Right renal cortex interstitium (tissue), 3 donors: ENCODE results near the gene DIDO1. TPM values are rescaled to one million over a fixed set of nuclear protein-coding genes. Genes with fewer than 3 reads are reported as not detected.
"Not testable (repeated sequence)": the region's sequence is repeated elsewhere in the genome, so short reads cannot be mapped to it uniquely, and the experiment has no call there.

ENCODE experiments used
- DNase-seq, 3 donors: peaks; one replicate each; pipeline ENCODE4 v3.0.0-alpha.2; 2013; ENCODE audit warnings: low read depth in 3 of 3, low spot score in 2 of 3
- polyA plus RNA-seq, 3 donors: library from polyadenylated mRNA; unstranded; fragments of 120-200 nt; gene quantifications; one replicate each; pipeline ENCODE4 v1.2.1, GENCODE V29; 2013; ENCODE audit not compliant: insufficient read length in 3 of 3

DIDO1 gene
- polyA plus RNA-seq, 3 donors = 49.0 to 58.6 (median 57.1) TPM

DNA sequence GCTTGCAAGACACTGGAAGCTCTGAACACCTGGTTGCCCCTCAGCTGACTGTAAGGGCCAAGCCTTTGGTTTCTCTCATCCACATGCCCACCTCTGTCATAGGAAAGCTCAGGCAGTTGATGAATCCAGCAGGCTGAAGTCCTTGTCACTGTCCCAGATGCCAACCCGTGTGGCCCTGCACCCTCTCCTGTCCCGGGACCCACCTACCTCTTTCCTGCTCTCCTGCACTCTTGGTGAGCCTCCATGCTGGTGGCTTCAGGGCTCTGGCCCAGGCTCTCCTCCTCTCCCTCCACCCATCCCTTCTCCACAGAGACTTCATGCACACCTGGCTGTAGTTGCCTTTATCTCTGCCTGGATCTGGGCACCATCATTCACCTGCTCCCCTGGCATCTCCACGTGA is 7.7 kb upstream of the DIDO1 start:
- no peak for DNase-seq

DNA sequence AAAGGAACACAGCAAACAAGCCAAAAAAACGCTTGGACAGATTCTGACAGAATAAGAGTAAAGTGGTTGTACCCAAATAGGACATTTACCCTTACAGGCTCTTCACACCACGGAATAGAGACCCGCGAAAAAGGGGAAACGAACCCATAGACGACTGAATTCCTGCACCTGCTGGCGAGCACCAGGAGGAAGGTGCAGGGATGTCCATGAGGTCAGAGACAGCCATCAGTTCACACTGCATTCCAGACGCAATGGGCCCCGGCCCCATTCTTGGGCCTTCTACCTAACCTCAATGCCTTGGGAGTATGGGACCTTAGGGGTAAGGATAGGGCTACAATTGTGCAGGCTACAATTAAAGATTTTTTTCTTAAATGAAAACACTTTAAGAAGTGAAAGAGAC is 5.2 kb upstream of the DIDO1 start:
- no peak for DNase-seq

DNA sequence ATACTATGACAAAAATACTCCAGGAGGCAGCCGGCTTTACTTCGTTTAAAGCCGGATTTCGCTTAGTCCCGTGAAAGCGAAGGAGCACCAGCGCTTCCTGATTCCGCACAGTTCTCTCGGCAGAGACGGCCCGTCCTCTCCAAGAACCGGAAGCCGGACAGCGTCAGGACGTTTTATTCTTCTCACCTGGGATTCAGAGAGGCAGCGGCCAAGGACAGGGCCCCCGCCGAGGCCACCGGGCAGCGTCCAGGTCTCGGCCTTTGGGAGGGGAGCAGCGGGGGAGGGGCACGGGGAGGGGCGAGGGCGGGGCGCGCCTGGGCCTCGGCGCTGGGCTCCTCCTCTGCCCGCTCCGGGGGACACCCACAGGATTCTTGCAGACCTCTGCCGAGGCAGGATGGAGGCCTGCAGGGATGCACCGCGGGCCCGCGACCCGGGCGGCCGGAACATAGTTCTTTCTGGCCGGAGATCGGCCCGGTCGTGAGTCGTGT is 2.8 kb upstream of the DIDO1 start:
- no peak for DNase-seq

DNA sequence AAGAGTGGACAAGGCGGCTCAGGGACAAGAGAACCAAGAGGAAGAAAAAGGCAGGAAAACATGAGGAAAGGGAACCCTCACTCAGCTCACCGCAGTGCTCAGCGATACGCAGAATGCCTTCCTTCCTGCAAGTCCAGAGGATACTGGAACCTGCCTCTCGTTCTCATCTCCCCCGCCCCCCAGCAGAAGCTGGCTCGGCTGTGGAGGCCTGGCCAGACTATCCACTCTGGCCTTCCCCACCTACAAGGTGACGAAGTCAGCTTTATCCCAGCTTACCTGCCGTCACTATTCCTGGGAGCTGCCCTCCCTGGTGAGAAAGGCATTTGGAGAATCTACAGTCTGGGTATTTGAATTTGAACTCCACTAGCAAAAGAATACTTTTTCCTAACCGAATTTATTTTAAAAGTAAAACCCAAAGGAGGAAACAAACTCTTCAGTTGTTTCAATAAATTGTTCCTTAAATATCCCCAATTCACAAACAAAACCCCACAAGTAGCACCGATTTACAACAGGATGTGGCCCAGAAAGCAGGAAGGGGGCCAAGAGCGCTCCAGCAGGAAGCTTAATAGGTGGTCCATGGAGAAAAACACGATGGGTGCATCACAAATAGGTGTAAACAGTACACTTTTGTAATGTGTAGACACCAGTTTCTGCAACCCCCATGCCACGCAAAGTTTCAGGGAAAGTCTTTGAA is 2.1 kb upstream of the DIDO1 start:
- no peak for DNase-seq

DNA sequence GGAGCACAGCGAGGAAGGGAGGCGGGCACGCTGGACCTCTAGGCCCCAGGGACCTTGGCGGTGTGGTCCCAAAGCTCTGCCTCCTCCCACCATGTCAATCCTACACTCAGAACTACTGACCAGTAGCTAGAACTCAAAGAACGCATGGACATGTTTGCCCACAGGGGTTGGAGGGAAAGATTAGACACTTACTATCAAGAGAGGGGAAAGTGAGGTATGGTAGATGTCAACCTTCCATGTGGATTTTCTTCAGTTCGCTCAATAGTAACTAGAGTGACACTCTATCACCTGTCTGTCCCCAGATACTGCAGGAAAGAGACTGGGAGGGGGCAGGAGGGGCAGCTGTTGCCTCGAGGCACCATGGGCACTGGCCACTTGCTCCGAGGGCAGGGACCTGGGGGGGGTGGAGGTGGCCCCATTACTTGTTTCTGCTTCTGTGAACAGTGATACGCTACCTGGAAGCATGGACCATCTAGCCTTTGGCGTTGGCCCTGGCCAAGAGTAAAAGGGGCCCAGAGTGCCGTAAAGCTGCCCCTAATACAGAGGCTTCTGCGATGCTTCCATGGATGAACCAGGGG is 912 bp upstream of the DIDO1 start:
- DNase-seq = no peak

DNA sequence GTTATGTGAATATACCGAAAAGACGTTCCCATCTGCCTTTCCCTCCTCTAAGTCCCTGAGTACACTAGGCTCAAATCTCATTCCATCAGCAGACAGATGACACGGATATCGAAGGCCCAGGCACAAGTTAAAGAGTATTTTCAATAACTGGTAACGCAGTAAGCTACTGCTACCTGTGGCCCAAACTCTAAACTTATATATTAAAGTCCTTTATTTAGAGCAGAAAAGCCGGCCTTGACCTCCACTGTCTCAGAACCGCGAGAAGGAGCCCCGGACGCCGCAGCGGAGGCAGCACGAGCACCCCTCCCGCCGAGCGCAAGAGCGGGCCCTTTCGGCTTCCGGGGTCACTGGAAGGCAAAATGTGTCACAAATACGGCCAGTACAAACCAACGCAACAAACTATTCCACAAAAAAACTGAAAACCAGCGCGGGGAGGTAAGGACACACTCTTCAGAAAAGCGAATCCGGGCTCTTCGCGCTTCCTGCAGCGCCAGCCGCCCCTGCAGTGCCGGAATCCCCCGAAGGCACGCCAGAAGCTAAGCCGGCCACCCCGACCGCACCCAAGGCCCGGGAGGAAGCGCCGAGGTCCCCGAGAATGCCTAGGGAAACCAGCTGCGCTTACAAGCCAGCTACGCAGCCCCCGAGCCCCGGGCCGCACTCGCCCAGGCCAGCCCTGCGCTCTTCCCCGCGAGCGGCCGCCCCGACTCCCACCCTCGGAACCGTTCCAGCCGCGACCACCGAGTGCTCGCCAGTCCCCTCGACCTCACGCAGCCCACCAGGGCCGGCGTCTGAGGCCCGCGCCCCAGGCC is 681 bp downstream of the DIDO1 start:
- DNase-seq = no peak

DNA sequence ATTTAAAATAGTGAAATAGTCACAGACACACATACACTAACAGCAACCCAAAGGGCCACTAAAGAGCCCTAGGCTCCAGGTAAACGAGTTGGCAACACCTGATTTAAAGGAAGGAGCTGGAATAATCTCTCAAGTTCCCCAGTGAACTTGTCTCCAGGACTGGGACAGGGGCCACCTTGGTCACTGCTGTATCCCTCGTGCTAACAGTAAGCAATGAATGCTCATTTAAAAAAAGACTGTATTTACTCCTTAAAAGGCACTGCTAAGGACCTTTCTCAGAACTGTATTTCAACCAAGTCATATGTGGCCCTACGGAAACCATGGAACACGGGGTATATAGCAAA is 1.3 kb downstream of the DIDO1 start:
- no peak for DNase-seq

DNA sequence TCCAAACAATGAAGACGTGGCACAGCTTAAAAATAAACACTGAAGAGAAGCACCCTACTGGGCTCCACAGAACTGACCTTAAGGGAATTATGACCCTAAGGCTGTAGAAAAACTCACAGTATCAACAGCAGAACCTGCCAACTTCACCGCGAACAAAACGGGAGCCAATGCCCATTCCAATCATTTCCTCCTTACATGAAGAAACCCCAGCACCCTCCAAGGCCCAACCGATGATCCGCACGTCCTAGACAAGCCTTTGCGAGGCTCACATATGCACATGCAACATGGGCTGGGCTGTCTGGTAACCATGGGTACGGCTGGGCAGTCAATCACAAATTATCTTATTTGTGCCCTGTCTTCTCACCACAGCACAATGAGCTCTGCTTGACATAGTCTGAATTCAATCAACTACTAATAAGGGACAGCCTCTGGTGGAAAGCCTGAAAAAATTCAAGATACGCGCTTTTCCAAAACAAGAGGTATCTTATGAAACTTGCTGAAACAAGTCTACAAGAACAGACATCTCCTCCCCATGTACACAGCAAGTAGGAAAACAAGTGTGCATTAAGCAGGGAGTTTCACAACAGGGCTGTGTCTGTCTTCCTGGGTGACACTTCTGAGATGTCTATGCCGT is 1.7 kb downstream of the DIDO1 start:
- DNase-seq = no peak

DNA sequence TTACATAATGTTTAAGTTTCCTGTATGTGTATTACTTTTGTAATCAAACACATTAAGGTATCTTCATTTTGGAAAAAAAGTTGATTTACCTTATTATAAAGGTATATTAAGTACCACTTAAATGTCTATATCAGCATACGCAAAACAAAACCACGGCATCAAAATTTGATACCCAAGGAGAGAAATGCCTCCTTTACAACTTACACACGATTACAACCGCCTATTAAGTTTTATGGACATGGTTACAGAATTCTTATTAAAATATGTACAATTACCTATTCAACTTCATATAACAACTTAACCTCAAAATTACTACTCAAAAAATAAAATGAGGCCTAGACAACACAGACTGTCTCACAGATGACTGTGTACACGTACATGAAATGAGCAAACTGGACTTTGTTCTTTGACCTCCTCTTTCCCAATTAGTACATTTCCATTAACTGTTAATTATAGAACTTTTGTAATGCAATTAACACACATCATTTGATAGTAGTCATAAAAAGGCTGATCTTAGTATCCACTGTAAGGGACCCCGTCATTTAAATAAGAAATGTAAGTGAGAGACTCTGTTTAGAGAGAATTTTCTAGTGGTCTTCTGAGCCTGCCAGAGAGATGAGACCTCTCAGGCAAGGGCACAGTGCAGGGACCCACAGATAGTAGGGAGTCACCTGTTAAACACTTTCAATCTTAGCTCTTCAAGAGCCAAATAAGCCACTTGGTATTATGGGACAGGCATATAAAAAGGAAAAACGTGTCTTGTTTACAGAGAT is 2.5 kb downstream of the DIDO1 start:
- DNase-seq = no peak

DNA sequence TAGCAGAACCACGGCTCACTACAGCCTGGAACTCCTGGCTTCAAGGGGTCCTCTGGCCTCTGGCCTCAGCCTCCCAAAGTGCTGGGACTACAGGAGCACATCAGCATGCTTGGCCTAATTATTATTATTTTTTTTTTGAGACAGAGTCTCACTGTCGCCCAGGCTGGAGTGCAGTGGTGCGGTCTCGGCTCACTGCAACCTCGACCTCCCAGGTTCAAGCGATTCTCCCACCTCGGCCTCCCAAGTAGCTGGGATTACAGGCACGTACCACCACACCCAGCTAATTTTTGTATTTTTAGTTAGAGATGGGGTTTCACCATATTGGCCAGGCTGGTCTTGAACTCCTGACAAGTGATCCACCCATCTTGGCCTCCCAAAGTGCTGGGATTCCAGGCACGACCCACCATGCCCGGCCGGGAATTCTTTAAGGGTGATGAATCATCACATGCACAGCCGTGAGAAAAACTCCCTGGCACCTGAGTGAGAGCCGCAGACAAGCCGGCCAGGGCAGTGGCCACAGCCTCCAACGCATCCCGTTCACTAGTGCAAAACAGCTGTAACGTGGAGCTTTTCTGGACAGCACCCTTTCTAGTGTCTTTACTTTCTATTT is 3.1 kb downstream of the DIDO1 start:
- DNase-seq = not testable (repeated sequence)

DNA sequence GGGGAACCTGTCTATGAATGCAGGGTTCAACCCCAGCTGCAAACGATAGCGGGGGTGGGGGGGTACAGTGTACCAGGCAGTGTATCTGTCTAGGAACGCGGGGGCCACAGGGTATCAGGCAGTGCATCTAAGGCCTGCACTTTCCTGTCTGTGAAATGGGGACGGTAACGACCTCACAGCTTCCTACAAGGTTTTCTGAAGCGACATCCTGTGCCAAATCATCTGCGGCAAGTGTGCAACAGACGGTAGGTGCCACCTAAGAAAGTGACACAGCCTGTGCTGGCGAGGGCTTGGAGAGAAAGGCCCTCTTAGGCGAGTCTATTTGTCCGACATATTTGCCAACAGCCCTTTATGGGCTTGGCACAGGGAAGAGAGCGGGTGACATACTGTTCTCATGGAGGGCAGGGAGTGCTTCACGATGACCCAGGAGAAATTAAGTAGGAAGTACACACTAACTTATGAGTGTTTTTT is 3.8 kb downstream of the DIDO1 start:
- DNase-seq = no peak

DNA sequence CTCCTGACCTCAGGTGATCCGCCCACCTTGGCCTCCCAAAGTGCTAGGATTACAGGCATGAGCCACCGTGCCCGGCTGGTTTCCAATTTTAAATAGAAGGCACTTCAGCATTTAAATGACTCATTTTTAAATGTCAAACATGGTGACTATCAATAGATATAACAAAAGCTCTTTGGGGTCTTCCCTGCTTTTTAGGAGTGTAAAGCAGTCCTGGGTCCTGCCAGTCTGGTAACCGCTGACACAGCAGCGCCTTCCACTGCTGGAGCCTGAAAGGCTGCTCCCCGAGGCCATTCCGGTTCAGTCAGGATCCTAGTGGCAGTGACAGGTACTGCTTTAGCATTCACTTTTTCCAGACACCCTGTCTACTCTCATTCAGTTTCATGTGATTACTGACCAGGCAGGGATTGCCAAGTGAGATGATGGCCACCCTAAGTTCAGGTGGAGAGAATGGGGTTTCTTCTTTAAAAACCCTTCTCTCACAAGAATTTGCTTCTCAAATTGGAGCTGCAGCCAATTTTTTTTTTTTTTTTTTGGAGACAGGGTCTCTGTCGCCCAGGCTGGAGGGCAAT is 5.1 kb downstream of the DIDO1 start:
- no peak for DNase-seq

DNA sequence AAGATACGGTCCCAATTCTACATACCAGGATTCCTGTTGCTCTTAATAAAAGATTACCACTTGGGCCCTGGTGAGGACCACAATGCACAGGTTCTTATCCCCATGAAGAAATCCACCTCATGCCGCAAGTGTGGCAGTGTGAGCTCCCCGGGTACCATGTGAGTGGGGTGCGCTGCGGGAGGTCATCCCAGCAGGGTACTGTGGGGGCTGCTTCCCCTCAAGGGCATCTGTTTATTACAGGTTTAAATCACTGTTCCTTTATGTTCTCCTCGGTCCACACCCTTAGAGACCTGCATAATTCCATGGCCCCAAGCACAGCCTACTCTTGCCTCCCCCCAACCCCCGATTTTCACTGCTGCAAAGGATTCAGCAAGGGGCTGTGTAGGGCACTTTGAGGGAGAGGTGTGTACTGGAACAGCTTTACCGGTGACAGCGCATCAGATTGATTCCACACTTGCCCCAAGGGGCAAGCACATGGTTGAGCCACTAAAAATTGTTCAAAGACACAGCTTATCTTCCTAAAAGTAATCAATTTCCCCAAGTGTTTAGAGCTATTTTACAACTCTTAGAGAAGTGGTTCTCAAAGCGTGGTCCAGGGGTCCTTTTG is 6.2 kb downstream of the DIDO1 start:
- DNase-seq = no peak

DNA sequence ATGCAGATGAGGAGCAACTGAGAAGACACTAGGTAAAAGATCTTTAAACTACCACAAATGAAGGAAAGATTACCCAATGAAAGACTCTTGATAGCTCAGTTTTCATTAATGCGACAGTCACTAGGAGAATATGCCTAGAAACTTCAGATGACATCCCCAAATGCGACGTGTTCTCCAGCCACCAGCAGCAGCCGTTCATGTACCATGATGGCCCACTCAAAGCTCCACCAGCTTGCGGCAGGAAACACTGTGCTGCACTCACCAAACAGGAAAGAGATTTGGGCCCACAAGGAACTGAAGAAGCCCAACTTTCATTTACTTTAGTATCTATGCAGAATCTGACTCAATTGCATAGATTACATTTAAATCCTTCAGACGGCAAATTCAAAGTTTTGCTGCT is 7.5 kb downstream of the DIDO1 start:
- DNase-seq = no peak

DNA sequence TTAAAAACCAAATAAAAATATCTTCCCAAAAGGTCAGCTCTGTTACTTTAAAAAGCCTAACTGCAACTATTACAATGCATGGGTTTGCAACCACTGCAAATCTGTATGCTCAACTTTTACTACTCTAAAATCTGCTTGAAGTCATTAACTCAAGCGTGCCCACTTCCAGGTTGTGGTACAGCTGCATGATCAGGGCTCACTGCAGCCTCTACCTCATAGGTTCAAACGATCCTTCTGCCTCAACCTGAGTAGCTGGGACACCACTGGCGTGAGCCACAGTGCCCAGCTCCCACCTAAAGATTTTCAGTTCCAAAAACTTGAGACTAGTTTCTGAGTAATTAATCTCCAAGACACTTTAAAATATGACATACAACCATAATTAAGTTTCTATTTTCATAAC is 8.2 kb downstream of the DIDO1 start:
- no peak for DNase-seq

DNA sequence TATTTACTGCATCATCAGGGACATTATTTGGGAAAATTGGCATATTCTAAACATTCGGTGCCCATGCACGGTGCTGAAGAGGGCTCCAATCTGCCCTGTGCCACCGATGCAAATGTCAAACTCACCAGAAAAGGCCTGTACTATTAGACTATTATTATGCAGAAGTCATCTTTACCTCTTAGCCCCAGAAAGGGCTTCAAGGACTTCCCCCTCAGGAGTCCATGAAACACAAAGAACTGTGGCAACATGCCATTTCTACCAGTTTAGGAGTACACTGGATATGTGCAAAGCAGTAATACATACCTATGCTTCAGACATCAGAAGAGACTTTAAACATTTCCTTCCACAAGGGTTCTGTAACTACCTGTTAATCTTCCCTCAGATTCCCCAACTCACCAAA is 8.6 kb downstream of the DIDO1 start:
- DNase-seq = no peak

DNA sequence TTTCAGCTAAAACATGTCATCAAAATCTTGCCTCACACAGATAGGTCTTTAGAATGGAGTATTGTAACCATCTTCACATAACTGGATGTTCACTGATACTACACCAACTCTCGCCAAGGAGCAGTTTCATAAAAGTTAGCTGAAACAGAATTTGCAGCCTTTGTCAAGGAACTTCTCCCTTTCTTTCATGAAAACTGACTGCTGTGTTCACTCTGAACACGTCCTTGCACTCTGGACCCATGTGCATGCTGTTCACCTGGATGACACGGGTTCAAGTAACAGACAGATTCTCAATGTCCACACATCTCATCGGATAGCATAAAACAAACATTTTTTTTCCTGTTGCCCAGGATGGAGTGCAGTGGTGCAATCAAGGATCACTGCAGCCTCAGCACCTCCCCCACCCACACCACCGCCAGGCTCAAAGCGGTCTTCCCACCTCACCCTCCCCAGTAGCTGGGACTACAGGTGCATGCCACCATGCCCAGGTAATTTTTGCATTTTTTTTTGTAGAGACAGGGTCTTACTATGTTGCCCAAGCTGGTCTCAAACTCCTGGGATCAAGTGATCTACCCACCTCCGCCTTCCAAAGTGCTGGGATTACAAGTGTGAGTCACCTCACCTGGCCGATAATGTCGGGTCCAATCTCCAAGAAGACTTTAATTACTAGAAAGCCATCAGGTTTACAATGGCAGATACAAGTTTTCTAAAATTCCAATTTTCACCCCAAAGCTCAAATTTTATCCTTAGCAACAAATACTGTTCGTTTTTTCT is 9.4 kb downstream of the DIDO1 start:
- no peak for DNase-seq

DNA sequence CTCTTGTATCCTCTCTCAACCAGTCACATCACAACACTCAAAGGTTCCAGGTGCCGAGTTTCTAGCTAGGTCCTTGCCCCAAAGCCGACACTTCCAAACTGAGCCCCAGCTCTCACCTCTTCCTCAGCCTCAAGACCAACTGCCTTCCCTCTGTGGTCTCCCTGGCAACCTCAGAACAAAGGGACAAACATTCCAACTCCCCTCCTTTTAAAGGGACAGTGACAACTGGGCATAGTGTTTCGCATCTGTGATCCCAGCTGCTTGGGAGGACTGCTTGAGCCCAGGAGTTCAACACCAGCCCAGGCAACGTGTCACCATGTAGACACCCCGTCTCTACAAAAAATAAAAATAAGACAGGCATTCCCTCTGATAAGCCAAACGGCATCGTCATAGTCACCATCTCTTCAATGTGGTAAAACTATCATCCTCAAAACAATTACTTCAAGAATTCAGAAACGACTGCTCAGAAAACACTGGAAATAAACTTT is 11.3 kb downstream of the DIDO1 start:
- no peak for DNase-seq

DNA sequence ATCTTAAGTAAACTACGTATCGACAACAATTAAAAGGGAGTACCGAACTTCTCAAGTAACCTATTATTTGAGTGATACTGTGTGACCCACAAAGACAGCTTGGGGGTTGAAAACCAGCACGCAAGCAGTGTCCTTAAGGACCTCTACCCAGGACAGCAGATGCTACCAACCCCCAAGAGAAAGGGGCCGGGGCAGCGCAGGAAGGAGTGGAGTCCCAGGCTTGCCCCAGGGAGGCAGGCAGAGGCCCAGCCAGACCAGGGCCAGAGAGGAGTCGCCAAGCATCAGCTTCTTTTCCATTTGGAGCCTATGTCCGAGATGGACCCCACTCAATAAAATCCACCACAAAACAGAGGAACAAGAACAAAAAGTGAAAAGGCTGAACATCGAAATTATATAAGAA is 11.9 kb downstream of the DIDO1 start:
- no peak for DNase-seq
